Measurements from ENCODE around the gene NR1D2. TPM values are rescaled to one million over a fixed set of nuclear protein-coding genes. Genes with fewer than 3 reads are reported as not detected.

NR1D2 gene
- total and polyA plus RNA-seq, 2 donors (not counting 1 experiment from before 2014, with no cell fraction given): 9.9 to 58.2 TPM

DNA sequence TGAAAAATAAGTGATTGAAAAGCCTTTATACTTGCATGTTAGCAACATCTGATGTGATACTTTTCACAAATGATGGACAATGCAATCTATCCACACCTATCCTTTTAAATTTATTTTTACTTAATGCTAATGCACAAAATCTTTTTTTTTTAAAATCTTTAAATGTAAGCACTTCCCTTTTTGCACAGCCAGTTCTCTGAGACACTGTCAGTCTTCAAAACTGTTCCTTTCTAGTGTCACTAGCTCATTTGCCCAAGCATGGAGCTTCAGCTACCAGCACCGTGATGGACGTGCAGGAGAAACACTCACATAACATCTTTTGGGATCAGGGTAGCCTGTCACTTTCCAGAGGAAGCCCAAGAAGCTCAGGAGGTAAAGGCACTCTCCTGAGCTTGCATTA, 50.1 kb downstream of the NR1D2 start:
- Histone ChIP-seq H3K4me2 (replicated peaks; ENCODE audit: low read depth, low read length, poor library complexity, severe bottlenecking) (no peak overlapping the region), H3K9ac (ENCODE audit: low read length) (no peak overlapping the region), H3K27me3 (replicated peaks in 1 of 4; ENCODE audit: control extremely low read depth in 1 of 4, control insufficient read depth in 3 of 4, insufficient read depth in 4 of 4, low read length in 3 of 4) (no peaks in the 10 kb centered on the region), H3K4me3 (ENCODE audit: control extremely low read depth in 1 of 5, extremely low read depth in 1 of 5, insufficient read depth in 1 of 5, low read depth in 2 of 5, low read length in 4 of 5) (no peak overlapping the region), H3K9me3 (ENCODE audit: control extremely low read depth in 1 of 3, control insufficient read depth in 2 of 3, insufficient read depth in 1 of 3, low read length in 2 of 3) (no peaks in the 10 kb centered on the region), H3K36me3 (replicated peaks in 1 of 2; ENCODE audit: control extremely low read depth in 1 of 2, control insufficient read depth in 1 of 2, extremely low read depth in 1 of 2, insufficient read depth in 2 of 2, low read length in 1 of 2) (no peaks in the 10 kb centered on the region), H3K79me2 (ENCODE audit: control insufficient read depth, insufficient read depth, low read length) (no peaks in the 10 kb centered on the region), H2AFZ (ENCODE audit: insufficient read depth, low read depth, low read length, poor library complexity, severe bottlenecking) (no peak overlapping the region), H3K27ac (ENCODE audit: low read length in 2 of 2) (no peak overlapping the region), H4K20me1 (ENCODE audit: control insufficient read depth, insufficient read depth, low read length, poor library complexity, severe bottlenecking) (no peaks in the 10 kb centered on the region), H3K4me1 (ENCODE audit: control insufficient read depth in 2 of 2, insufficient read depth in 2 of 2, low read length in 2 of 2) (peaks cover 15 to 19% of the 10 kb centered on the region in 2 donors)
- no peak for DNase-seq
- 43% methylated on average over 2 of the region's 2 CpGs for WGBS (ENCODE audit: insufficient coverage)
- intact Hi-C loops (cut with micrococcal nuclease): no loop called here
- no peak for ATAC-seq (ENCODE audit: low read depth)
- peaks cover 18% of the 10 kb centered on the region for H3K4me1 Mint-ChIP-seq
- H3K27me3 Mint-ChIP-seq: no peaks in the 10 kb centered on the region
- no peak overlapping the region for H3K27ac Mint-ChIP-seq
- ChIA-PET POLR2A (no interaction called here), CTCF (interaction anchor here (3.5 kb wide), 1 partner anchor 106 kb away, joined by 10 read pairs; no protein-coding TSS in a partner anchor)
- TF ChIP-seq EZH2 (IDR thresholded peaks at IDR 0.05; ENCODE audit: borderline replicate concordance, insufficient read depth, low read depth, low read length, poor library complexity, severe bottlenecking): no peak
- TF ChIP-seq, protein P1, sequence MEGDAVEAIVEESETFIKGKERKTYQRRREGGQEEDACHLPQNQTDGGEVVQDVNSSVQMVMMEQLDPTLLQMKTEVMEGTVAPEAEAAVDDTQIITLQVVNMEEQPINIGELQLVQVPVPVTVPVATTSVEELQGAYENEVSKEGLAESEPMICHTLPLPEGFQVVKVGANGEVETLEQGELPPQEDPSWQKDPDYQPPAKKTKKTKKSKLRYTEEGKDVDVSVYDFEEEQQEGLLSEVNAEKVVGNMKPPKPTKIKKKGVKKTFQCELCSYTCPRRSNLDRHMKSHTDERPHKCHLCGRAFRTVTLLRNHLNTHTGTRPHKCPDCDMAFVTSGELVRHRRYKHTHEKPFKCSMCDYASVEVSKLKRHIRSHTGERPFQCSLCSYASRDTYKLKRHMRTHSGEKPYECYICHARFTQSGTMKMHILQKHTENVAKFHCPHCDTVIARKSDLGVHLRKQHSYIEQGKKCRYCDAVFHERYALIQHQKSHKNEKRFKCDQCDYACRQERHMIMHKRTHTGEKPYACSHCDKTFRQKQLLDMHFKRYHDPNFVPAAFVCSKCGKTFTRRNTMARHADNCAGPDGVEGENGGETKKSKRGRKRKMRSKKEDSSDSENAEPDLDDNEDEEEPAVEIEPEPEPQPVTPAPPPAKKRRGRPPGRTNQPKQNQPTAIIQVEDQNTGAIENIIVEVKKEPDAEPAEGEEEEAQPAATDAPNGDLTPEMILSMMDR (IDR thresholded peaks at IDR 0.05): no peak
- no peak overlapping the region for H3K4me3 Mint-ChIP-seq
- no peaks in the 10 kb centered on the region for H3K9me3 Mint-ChIP-seq (ENCODE audit: insufficient read depth)

DNA sequence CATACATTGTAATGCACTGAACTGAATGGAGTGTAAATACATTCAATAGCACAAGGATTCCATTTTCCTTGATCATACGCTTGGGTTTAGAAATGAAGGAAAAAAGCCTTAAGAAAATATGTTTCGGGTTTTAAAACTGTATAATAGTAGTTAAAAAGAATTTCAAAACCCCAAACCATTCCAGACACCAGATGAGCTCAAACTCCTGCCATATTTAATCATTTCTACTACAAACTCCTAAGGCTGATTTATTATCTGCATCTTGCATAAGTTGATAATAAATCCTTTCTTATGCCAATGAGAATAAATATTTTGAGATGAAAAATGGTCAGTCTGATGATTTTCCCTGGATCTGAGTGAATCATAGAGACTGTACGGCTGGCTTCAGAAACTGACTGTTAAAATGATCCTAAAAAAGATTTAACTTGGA, 51.0 kb downstream of the NR1D2 start:
- H3K4me2 ChIP-seq (replicated peaks; ENCODE audit: low read depth, low read length, poor library complexity, severe bottlenecking): no peak overlapping the region
- ChIA-PET CTCF (interaction anchor here (1.0 to 3.5 kb wide), 3 partner anchors 107 to 684 kb away, joined by 3 to 10 read pairs (median 5); no protein-coding TSS in a partner anchor), POLR2A (no interaction called here)
- peaks cover 17% of the 10 kb centered on the region for H3K4me1 Mint-ChIP-seq
- H3K9me3 ChIP-seq (ENCODE audit: control extremely low read depth in 1 of 3, control insufficient read depth in 2 of 3, insufficient read depth in 1 of 3, low read length in 2 of 3): no peaks in the 10 kb centered on the region
- no peaks in the 10 kb centered on the region for H3K79me2 ChIP-seq (ENCODE audit: control insufficient read depth, insufficient read depth, low read length)
- H4K20me1 ChIP-seq (ENCODE audit: control insufficient read depth, insufficient read depth, low read length, poor library complexity, severe bottlenecking): no peaks in the 10 kb centered on the region
- no peak overlapping the region for H2AFZ ChIP-seq (ENCODE audit: insufficient read depth, low read depth, low read length, poor library complexity, severe bottlenecking)
- peaks cover 15 to 18% of the 10 kb centered on the region in 2 donors for H3K4me1 ChIP-seq (ENCODE audit: control insufficient read depth in 2 of 2, insufficient read depth in 2 of 2, low read length in 2 of 2)
- ATAC-seq (ENCODE audit: low read depth) (no peak), DNase-seq (no peak)
- H3K36me3 ChIP-seq (replicated peaks in 1 of 2; ENCODE audit: control extremely low read depth in 1 of 2, control insufficient read depth in 1 of 2, extremely low read depth in 1 of 2, insufficient read depth in 2 of 2, low read length in 1 of 2): no peaks in the 10 kb centered on the region
- TF ChIP-seq EZH2 (IDR thresholded peaks at IDR 0.05; ENCODE audit: borderline replicate concordance, insufficient read depth, low read depth, low read length, poor library complexity, severe bottlenecking): no peak
- TF ChIP-seq, protein P1 (IDR thresholded peaks at IDR 0.05): no peak
- no peaks in the 10 kb centered on the region for H3K27me3 ChIP-seq (replicated peaks in 1 of 4; ENCODE audit: control extremely low read depth in 1 of 4, control insufficient read depth in 3 of 4, insufficient read depth in 4 of 4, low read length in 3 of 4)
- no peaks in the 10 kb centered on the region for H3K9me3 Mint-ChIP-seq (ENCODE audit: insufficient read depth)
- no peak overlapping the region for H3K4me3 ChIP-seq (ENCODE audit: control extremely low read depth in 1 of 5, extremely low read depth in 1 of 5, insufficient read depth in 1 of 5, low read depth in 2 of 5, low read length in 4 of 5)
- no peak overlapping the region for H3K27ac ChIP-seq (ENCODE audit: low read length in 2 of 2)
- intact Hi-C loops (cut with micrococcal nuclease): no loop called here
- no peak overlapping the region for H3K27ac Mint-ChIP-seq
- no CpG with 5 or more reads among the region's 3 CpGs for WGBS (ENCODE audit: insufficient coverage)
- peaks cover 2% of the 10 kb centered on the region for H3K27me3 Mint-ChIP-seq
- no peak overlapping the region for H3K4me3 Mint-ChIP-seq
- no peak overlapping the region for H3K9ac ChIP-seq (ENCODE audit: low read length)
